ENCODE results near the gene MYO1E. TPM values are rescaled to one million over a fixed set of nuclear protein-coding genes. Genes with fewer than 3 reads are reported as not detected.
A peak's percentile ranks its signal among the peaks of the same experiment; 100 is the strongest.

The MYO1E gene
- total RNA-seq, 2 donors from 2014 or later = 66.3 to 92.0 TPM

DNA sequence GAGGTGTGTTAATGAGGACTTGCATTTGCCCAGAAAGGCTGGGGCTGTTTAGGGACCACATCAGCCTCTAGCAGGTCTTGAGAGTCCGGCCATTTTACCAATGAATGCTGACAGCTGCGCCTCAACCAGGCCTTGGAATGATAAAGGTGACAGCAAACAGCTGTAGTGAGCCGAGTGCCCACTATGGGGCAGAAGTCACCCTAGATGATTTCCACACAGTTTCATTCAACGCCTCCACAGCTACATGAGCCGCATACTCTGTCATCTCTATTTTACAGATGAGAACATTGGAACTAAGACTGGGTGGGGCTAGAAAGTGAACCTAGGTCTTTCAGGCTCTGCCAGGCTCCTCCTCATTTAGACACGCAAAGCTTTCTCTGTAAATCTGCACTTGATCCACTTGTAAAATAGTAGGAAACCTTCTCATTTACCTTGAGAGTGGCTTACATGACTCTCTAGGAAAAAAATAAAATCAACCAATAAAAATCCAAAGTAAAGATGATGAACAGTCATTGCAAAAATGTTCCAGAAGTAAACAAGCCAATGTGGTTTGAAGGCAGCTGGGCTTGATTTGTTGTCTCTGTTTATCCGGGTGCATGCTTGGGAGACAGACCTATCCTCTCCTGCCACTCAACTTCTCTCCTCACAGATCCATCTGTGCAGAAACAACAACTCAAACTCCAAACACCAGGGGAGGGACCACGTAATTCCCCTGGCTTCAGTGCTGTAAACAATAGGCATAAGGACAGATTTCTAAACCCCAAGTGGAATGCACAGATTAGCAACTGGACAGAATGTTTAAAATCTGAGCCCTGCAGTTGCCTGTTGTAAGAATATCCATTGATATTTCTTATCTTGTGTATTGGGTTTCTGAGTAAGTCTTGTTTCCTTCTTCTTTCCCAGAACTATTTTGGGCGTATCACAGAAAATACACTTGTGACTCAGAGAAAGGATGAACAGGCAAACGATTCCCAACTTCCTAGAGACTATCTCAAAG, 197.5 kb downstream of the MYO1E start:
- Histone ChIP-seq H3K9me3 (no peaks in the 10 kb centered on the region), H3K27ac (peak overlapping the region; percentile 32 to 56), H3K4me1 (replicated peaks) (no peaks in the 10 kb centered on the region), H3K36me3 (no peaks in the 10 kb centered on the region), H3K27me3 (replicated peaks; ENCODE audit: insufficient read depth) (no peaks in the 10 kb centered on the region), H3K4me3 (no peak overlapping the region)
- 33% methylated on average over 10 of the region's 10 CpGs for WGBS
- peak in 3 of 4 experiments; percentile 56 to 66 (median 57) for TF ChIP-seq CTCF (IDR thresholded peaks at IDR 0.05)
- no peak for TF ChIP-seq POLR2A (IDR thresholded peaks at IDR 0.05)
- TF ChIP-seq POLR2AphosphoS5 (IDR thresholded peaks at IDR 0.05) = peak; percentile 58
- intact Hi-C loops (cut with DNase I) = no loop called here
- DNase-seq (ENCODE audit: low spot score) = peak; percentile 51

GRCh38 chr15:59174151-59174834, 198.4 kb downstream of the MYO1E start:
- no peaks in the 10 kb centered on the region for H3K36me3 ChIP-seq
- WGBS = 88% methylated on average over 12 of the region's 12 CpGs
- no peak overlapping the region for H3K4me3 ChIP-seq
- H3K4me1 ChIP-seq (replicated peaks) = peaks cover 7% of the 10 kb centered on the region
- TF ChIP-seq POLR2A (IDR thresholded peaks at IDR 0.05) = no peak
- TF ChIP-seq POLR2AphosphoS5 (IDR thresholded peaks at IDR 0.05) = no peak
- TF ChIP-seq CTCF (IDR thresholded peaks at IDR 0.05) = no peak
- intact Hi-C loops (cut with DNase I) = no loop called here
- H3K27ac ChIP-seq = peak overlapping the region; percentile 32 to 56
- H3K9me3 ChIP-seq = no peaks in the 10 kb centered on the region
- DNase-seq (ENCODE audit: low spot score) = no peak
- no peaks in the 10 kb centered on the region for H3K27me3 ChIP-seq (replicated peaks; ENCODE audit: insufficient read depth)

DNA sequence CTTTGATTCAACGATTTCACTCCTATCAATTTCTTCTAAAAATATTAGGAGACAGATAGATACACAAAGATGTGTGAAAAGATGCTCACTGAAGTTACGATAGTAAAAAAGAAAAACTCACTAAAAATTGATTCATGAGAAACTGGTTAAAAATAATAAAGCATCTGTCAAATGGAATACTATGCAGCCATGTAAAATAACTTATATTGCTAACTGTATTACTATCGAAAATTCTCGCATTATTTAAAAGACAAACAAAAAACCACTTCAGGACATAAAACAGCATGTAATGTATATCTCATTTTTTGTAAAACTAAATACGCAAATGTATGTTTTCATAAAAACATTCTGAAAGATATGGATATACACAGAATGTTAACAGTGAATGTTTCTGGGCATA, 199.5 kb downstream of the MYO1E start:
- no peaks in the 10 kb centered on the region for H3K27me3 ChIP-seq (replicated peaks; ENCODE audit: insufficient read depth)
- intact Hi-C loops (cut with DNase I) = no loop called here
- WGBS = 97% methylated on average over 5 of the region's 5 CpGs
- H3K9me3 ChIP-seq = no peaks in the 10 kb centered on the region
- no peak for TF ChIP-seq POLR2AphosphoS5 (IDR thresholded peaks at IDR 0.05)
- TF ChIP-seq POLR2A (IDR thresholded peaks at IDR 0.05) = no peak
- no peak for TF ChIP-seq CTCF (IDR thresholded peaks at IDR 0.05)
- no peak for DNase-seq (ENCODE audit: low spot score)
- no peak overlapping the region for H3K27ac ChIP-seq
- no peaks in the 10 kb centered on the region for H3K36me3 ChIP-seq
- H3K4me1 ChIP-seq (replicated peaks) = peaks cover 7% of the 10 kb centered on the region
- no peak overlapping the region for H3K4me3 ChIP-seq

GRCh38 chr15:59172289-59172901, 200.3 kb downstream of the MYO1E start:
- no peaks in the 10 kb centered on the region for H3K9me3 ChIP-seq
- H3K4me1 ChIP-seq (replicated peaks) = peaks cover 7% of the 10 kb centered on the region
- intact Hi-C loops (cut with DNase I) = no loop called here
- WGBS = 96% methylated on average over 7 of the region's 7 CpGs
- H3K36me3 ChIP-seq = no peaks in the 10 kb centered on the region
- no peak overlapping the region for H3K27ac ChIP-seq
- no peak overlapping the region for H3K4me3 ChIP-seq
- no peak for DNase-seq (ENCODE audit: low spot score)
- no peaks in the 10 kb centered on the region for H3K27me3 ChIP-seq (replicated peaks; ENCODE audit: insufficient read depth)
- TF ChIP-seq CTCF (IDR thresholded peaks at IDR 0.05) (no peak), POLR2AphosphoS5 (IDR thresholded peaks at IDR 0.05) (no peak), POLR2A (IDR thresholded peaks at IDR 0.05) (no peak)

Measured in prostate gland (tissue), 2 donors.